SIG-M5 treated with dmso at 0.1 percent for 504 hours (cell line): ENCODE measurements around the gene C2CD4C.
"Not testable (repeated sequence)": the region's sequence is repeated elsewhere in the genome, so short reads cannot be mapped to it uniquely, and the experiment has no call there.

ENCODE experiments used
- DNase-seq: peaks from one replicate; lab custom pipeline; 2025; ENCODE audit not compliant: unreplicated experiment; lab: John Stamatoyannopoulos, UW

The C2CD4C gene

DNA sequence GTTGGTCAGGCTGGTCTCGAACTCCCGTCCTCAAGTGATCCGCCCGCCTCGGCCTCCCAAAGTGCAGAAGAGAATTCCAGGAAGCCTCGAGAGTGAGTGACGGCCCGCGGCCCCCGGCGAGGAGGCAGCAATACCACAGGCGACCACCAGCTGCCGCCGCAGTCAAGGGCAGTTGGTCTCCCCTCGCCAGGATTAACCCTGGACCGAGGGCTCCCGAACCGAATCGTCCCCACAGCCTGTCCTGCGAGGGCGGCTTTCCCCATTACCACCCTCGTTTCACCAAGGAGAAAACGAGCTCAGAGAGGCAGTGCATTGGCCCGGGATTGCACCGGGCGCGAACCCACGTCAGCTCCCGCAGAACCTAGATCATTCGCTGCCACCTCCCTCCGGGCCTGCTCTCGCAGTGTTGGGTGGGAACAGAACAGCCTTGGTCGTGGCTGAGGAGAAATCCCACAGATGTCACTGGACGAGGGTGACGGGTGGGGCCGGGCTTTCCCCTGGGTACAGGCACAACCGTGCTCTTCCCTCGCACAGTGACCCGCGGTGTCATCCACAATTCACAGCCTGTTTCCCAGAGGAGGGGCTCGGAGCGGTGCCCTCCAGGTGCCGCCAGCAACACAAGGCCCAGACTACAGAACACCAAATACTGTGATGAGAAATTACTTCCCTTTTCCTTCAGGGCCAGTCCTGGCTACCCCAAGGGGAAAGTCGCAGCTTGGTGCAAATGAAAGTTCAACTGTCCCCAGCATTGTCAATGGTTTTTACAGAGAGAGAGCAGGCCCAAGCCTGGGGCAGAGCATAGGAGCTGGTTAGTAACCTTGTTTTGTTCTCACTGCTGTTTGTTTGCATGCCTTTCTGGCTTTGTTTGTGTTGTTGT lies 24.8 kb downstream of the C2CD4C start:
- DNase-seq, result no peak

DNA sequence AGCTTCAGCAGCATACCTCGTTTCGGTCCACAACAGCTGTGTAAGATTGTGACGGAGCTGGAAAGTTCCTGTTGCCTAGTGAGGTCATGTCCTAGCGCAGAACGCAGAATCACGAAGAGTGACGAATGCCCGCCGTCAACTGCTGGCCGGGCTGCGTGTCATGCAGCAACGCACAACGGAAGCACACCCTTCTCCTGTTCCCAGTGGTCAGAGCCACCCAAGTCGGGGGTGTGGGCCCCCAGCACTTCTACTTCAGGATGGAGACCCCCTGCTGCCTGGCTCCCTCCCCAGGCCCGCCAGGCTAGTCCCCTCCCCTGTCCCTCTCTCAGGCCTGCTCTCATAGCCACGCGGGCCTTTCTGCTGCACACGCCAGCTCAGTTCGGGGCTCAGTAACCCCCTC lies 25.9 kb downstream of the C2CD4C start:
- DNase-seq, result no peak

DNA sequence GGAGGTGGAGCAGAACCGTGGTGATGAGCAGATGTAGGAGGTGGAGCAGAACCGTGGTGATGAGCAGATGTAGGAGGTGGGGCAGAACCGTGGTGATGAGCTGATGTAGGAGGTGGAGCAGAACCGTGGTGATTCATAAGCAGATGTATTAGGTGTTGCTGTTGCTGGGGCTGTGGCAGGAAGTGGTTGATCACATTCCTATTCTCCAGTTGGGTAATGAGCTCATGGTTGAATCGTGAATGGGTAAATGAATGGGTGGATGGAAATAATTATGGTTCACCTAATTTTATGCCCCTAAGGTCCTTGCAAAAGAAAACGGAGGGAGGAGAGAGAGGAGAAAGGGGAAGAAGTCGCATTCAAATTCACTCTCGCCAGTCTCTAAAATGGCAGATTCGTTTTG lies 26.4 kb downstream of the C2CD4C start:
- not testable (repeated sequence) for DNase-seq

DNA sequence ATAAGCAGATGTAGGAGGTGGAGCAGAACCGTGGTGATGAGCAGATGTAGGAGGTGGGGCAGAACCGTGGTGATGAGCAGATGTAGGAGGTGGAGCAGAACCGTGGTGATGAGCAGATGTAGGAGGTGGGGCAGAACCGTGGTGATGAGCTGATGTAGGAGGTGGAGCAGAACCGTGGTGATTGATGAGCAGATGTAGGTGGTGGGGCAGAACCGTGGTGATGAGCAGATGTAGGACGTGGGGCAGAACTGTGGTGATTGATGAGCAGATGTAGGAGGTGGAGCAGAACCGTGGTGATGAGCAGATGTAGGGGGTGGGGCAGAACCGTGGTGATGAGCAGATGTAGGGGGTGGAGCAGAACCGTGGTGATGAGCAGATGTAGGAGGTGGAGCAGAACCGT lies 27.0 kb downstream of the C2CD4C start:
- DNase-seq, result not testable (repeated sequence)

DNA sequence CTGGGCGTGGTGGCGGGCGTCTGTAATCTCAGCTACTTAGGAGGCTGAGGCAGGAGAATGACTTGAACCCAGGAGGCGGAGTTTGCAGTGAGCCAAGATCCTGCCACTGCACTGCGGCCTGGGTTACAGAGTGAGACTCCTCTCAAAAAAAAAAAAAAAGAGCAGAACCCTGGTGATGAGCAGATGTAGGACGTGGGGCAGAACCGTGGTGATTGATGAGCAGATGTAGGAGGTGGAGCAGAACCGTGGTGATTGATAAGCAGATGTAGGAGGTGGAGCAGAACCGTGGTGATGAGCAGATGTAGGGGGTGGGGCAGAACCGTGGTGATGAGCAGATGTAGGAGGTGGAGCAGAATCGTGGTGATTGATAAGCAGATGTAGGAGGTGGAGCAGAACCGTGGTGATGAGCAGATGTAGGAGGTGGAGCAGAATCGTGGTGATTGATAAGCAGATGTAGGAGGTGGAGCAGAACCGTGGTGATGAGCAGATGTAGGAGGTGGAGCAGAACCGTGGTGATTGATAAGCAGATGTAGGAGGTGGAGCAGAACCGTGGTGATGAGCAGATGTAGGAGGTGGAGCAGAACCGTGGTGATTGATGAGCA lies 28.2 kb downstream of the C2CD4C start:
- DNase-seq, result not testable (repeated sequence)

DNA sequence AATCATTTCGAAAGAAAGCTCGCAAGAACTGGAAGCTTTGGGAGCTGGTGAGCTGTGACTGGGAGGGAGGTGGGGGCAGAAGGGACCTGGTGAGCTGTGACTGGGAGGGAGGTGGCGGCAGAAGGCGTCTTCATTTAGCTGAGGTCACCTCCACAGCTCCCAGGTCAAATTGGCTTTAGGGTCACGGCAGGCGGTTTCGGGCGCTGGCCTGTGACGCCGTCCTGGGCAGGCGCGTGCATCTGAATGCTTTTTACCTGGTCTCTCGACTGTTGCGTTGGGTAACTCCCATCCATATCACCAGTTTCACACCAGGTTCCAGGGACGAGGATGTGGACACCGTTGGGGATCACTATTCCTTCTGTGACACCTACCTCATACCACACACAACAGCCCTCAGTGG lies 29.2 kb downstream of the C2CD4C start:
- DNase-seq, result no peak

DNA sequence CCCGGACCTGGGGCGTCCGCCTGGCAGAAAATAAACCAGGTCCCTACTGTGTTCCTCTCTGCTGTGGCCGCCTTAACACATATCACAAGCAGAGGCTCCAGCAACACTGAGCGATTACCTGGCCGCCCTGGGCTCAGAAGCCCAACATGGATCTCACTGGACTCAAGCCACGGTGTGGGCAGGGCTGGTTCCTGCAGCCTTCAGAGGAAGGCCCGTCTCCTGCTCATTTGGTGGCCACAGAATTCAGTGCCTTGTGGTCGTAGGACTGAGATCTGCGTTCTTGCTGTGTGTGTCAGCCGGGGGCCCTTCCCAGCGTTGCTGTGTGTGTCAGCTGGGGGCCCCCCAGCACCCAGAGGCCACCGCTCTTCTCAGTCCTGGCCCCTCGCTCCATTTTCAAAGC lies 30.2 kb downstream of the C2CD4C start:
- no peak for DNase-seq

DNA sequence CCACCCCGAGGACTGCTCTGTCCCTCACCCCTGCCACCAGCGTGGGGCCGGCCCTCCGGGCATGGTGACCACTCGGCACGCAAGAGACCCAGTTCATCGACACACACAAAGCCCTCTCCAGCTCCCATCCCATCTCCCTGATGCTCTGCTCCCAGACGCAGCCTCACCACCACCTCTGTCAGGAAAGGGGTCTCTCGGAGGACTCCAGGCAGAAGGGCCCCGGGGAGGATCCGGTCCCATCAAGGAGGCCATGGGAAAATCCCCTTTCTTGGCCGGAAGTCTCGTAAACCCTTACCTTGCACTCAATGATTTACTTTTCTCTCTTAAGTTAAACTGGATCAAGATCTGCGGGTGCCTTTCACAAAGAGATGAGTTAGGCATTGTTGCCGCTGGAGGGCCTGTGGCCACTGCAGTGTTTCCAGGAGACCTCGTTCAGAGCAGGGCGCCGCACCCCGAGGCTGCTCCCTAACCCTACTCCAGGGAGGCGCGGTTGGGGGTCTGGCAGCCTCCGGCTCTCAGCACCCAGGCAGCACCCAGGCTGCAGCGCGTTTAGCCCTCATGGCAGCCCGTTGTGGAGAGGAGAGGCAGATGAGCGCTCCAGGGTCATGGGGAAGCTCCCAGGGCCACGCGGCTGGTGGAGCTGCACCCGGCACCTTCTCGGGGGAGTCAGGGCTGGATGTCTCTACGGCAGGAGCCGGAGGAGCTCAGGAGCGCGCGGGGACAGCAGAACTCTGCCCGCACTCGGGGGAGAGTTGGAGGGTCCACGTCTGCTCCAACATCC lies 31.0 kb downstream of the C2CD4C start:
- no peak for DNase-seq

DNA sequence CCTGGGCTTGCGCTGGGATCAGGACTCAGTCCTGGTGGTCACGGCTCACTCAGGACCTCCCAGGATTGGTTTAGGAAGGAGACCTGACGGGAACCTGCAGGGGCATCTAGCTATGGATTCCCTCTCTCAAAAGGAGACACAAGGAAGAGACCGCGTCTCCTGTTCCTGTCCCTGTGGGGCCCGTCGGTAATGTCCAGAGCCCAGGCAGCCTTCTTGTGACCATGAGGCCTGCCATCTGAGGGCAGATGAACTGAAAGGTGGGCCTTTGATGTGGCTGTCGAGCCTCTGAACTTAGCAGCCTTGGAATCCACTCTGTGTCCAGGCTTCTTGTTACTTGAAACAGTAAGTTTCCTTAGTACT lies 32.9 kb downstream of the C2CD4C start:
- no peak for DNase-seq

DNA sequence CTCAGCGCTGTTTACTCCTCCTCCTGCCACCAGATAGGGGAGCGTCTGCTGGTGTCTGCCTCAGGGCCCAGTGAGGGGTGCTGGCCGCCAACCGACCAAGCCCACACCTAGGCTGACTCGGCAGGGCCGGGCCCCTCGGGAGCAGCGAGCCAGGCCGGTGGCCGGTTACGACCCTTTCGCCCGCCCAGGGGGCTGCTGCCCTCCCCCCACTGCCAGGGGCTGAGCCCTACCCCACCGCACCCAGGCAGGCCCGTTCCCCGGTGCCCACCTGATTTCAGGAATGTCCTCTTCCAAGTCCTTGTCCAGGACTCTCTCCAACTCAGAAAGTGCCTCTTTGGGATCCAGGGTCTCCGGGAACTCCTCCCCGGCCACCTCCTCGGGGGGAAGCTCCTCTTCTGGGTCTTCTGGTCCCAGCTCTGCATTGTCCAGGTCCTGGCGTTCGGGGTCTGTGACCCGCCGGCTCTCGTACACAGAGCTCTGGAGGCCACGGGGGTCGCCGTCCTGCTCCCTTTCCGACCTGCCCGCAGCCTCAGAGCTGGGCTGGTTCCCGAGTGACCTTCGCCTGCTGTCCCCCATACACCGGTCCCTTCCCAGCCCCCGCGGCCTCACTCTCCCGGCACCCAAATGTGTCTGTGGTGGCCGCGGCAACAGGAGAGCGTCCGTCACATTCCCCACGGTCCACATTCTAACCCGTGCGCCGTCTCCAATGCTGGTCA lies 33.4 kb downstream of the C2CD4C start:
- no peak for DNase-seq

DNA sequence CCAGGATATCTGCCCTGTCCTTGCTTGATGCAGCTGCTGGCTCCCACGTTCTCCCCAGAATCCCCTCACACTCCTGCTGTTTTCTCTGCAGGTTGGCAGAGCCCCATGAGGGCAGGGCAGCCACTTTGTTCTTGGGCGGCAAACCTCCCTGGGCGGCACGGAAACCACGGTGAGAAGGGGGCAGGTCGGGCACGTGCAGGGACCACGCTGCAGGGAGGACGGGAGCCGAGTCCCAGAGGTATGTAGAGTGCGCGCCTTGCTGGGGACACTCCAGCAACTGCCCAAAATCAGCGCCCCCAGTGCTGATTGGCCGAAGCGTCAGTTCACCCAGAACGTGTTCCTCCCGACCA lies 34.1 kb downstream of the C2CD4C start:
- DNase-seq, result no peak

DNA sequence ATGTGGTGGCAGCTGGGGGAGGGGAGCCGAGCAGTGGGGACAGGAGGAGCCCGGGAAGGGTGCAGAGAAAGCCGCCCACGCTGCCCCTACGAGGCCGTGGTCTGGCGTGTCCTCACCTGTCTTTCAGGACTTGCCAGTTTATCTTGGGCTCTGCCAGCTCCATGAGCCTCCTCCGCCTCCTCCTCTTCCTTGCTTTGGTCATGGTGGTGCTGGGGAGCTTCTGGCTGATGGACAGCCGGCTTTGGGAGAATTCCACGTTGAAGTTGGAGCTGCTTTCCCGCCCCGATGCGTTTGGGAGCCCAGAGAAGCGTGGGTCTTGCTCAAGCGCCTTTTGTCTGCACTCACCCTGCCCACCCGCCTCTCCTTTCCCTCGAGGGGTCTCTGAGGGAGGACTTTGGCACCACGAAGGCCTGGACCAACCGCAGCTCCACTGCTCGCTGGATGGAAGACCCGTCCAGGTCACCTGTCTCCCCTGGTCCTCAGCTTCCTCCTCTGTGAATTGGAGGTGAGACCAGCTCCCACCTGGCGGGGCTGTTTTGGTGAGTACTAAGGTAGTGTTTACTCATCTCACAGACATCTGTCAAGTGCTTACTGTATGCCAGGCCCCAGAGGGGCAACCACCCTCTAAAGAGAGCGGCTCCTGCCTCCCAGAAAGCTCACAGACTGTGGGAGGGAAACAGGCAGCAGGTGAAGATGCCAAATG lies 34.6 kb downstream of the C2CD4C start:
- DNase-seq, result no peak

DNA sequence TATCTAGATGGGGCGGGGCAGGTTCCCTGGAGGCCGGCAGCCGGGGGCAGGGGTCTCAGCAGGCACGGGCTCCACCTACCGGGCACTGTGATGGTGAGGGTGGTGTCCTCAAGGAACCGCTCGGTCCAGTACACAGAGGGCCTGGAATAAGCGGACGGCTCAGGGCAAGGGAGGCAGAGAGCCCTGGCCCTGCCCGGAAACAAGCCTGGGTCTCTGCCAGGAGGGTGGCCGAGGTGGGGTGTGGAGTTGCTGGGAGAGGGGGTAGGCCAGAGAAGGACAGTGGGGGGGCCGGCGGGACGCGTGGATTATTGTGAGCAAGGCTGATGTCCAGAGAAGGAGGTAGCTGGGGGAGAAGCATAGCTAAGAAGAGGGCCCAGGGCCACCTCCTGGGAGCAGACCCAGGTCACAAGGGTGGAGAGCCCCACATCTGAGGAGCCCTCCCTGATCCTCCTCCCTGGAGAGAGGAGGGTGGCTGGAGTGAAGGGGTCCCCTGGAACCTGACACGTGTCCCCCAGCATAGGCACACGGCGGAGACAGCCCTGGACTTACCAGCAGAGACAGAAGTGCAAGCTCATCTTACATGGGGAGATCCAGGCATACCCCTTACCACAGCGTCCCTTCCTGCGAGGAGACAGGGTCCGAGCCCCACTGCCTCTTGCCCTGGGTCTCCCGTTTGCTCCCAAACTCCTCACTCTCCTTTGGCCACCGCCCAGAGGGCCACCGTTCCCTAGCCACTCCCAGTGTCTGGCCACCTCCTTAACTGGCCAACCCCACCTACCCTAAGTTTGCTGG lies 35.4 kb downstream of the C2CD4C start:
- DNase-seq, result no peak

DNA sequence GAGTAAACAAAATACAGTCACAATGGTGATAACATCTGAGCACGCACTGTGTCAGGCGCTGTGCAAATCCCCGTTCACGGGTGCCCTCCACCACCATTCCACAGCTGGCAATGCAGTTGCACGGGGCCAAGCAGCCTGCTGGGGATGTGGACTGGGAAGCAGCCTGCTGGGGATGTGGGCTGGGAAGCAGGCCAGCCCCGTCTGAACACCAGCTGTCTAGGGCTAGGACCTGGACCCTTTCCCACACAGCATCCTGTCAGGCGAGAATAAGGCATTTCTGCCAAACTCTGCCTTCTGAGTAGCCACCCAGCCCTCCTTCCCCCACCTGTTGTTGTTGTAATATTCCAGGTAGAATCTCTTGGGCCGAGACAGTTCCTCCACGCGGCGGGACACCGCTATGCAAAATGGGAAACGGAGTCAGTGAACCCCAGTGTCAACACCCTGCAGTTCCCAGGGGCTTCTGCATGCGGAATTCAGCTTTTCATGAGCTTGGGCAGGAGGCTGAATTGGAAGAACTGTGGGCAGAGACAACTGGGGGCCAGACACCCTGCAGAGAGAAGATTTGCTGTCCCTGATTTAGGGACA lies 36.5 kb downstream of the C2CD4C start:
- DNase-seq, result no peak

DNA sequence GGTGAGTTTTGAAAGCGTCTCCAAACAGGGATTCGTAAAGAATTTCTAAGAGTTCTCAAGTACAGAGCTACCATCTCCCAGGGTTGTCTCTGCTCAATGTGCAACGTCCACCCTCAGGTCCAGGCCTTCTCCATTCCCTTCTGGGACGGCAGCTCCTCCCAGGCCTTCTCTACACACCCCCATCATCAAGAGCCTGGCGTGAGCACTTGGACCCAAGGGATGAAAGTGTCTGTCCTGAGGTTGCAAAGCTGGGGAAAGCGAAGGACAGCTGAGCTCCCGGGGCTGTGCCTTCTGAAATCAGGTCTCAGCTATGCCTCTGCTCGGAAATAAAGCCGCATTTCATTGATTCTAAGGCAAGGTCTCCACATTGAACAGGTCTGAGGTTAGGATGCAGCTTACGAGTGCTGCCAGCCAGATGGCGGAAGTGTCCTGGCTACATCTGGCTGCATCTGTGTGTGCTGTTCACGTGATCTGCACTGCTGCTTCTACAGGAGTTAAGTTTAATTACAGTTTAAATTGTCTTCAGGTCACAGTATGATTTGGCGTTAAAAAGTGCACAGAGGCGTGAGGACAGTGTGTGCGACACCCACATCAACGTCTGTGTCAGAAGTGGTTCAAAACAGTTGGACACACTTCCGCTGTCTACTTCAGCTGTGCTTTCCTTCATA lies 37.3 kb downstream of the C2CD4C start:
- DNase-seq, result no peak

DNA sequence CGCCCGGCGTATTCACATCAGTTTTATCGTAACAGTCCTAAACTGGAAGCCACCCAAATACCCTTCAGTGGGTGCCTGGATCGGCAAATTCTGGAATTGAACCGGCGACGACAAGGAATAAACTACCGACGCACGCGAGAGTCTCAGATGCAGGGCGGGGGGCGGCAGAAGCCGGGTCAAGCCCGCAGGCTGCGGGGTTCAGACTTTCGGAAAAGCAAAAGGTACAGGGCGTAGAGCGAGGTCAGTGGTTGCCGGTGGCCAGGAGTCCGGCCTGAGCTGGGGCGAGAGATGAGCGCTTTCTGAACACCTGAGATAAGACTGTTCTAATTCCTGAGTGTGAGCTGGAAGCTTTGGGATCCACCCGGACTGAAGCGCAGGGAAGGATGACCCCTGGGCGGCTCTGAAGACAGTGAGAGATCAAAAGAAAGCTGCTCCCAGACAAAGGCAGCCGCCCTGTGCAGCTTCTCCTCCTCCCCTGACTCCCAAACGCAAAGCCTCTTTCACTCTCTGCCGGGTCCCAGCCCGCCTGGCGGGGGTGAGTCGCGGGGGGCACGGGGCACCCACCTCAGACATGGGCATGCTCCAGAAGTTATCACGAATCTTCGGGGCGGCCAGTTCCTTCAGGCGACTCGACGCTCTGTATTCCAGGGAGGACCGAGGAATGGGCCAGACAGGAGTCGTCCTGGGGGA lies 38.2 kb downstream of the C2CD4C start:
- DNase-seq, result no peak

DNA sequence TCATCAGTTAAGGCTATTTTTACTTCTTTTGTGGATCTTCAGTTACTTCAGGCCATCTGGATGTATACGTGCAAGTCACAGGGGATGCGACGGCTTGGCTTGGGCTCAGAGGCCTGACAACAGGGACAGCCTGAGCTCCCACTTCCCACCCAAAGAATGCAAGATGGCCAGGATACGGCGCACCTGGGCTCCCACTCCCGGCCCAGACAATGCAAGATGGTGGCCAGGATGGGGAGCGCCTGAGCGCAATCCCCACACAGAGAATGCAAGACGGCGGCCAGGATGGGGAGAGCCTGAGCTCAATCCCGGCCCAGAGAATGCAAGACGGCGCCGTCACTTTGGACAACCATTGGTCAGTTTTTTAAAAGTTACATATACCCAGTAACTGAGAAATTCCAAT lies 39.1 kb downstream of the C2CD4C start:
- DNase-seq, result no peak

DNA sequence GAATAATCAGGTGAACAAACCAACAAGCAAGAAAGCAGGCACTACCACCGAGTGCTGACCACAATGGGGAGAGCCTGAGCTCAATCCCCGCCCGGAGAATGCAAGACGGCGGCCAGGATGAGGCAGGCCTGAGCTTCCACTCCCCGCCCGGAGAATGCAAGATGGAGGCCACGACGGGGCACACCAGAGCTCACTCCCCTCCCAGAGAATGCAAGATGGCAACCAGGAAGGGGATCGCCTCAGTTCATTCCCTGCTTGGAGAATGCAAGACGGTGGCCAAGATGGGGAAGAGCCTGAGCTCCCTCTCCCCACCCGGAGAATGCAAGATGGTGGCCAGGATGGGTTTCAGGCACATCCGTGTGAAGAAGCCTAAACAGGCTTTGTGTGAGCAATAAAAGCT lies 39.7 kb downstream of the C2CD4C start:
- no peak for DNase-seq

DNA sequence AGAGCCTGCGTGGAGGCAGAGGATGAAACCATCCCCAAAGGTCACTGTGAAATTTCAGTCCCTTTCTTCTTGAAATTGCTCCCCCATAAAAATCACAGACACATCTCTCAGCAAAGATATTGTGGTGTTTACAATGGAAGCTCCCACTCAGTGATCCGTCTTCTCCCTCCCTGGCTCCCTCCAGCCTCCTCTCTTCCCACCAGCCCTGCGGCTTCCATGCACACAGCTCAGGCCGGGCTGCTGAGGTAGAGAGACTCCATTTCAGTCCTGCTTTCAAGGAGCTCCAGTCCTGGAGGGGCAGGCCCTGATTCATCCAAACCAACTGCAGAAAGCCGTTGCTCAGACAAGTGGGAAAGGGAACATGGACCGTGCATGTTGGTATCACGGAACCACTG lies 40.3 kb downstream of the C2CD4C start:
- DNase-seq, result no peak
